HEK293T (cell line): ENCODE data around the gene RNF44.

Experiments used
- CTCF ChIA-PET: fragments of 350-600 bp; formaldehyde crosslinking; extraction: SDS; loops from one replicate; lab custom pipeline; 2021; ENCODE audit warnings: antibody characterized with exemption, inconsistent platforms; lab: Yijun Ruan, JAX
- POLR2A ChIA-PET: fragments of 350-600 bp; formaldehyde crosslinking; extraction: SDS; loops from one replicate; lab custom pipeline; 2020; ENCODE audit warnings: antibody characterized with exemption, inconsistent platforms; lab: Yijun Ruan, JAX
- DNase-seq: peaks from one replicate; pipeline ENCODE4 v3.0.0; 2012; ENCODE audit warnings: mixed read lengths; ENCODE audit errors: extremely low spot score
- ARNT ChIP-seq: fragments of 450-650 bp; IDR thresholded peaks from 2 replicates; pipeline ENCODE4 v1.6.1; 2017; ENCODE audit warnings: mild to moderate bottlenecking
- BHLHE40 ChIP-seq: fragments of 450-650 bp; IDR thresholded peaks from 2 replicates; pipeline ENCODE4 v1.6.1; 2016; ENCODE audit warnings: mild to moderate bottlenecking, moderate library complexity, borderline replicate concordance
- CTBP1 ChIP-seq: fragments of 450-650 bp; IDR thresholded peaks from 2 replicates; pipeline ENCODE4 v1.6.1; 2016; ENCODE audit warnings: borderline replicate concordance
- ELF4 ChIP-seq: fragments of 450-650 bp; IDR thresholded peaks from 2 replicates; pipeline ENCODE4 v1.6.1; 2017; ENCODE audit warnings: antibody characterized with exemption
- FOXA1 ChIP-seq: fragments of 450-650 bp; IDR thresholded peaks from 2 replicates; pipeline ENCODE4 v1.6.1; 2016; ENCODE audit warnings: mild to moderate bottlenecking
- FOXK2 ChIP-seq: fragments of 450-650 bp; IDR thresholded peaks from 2 replicates; pipeline ENCODE4 v1.6.1; 2016; ENCODE audit warnings: mild to moderate bottlenecking
- FOXM1 ChIP-seq: fragments of 450-650 bp; IDR thresholded peaks from 2 replicates; pipeline ENCODE4 v1.6.1; 2017; ENCODE audit warnings: mild to moderate bottlenecking, borderline replicate concordance
- HDGF ChIP-seq: fragments of 450-650 bp; IDR thresholded peaks from 2 replicates; pipeline ENCODE4 v1.6.1; 2017; ENCODE audit warnings: antibody characterized with exemption, borderline replicate concordance
- L3MBTL2 ChIP-seq: fragments of 450-650 bp; conservative IDR thresholded peaks from 2 replicates; pipeline ENCODE4 v1.6.1; 2016; ENCODE audit warnings: mild to moderate bottlenecking
- LEF1 ChIP-seq: fragments of 450-650 bp; IDR thresholded peaks from 2 replicates; pipeline ENCODE4 v1.6.1; 2017; ENCODE audit warnings: mild to moderate bottlenecking, borderline replicate concordance
- NFRKB ChIP-seq: fragments of 450-650 bp; IDR thresholded peaks from 2 replicates; pipeline ENCODE4 v1.6.1; 2016; ENCODE audit warnings: mild to moderate bottlenecking, moderate library complexity
- SP1 ChIP-seq: fragments of 450-650 bp; IDR thresholded peaks from 2 replicates; pipeline ENCODE4 v1.6.1; 2017
- SUZ12 ChIP-seq: fragments of 450-650 bp; IDR thresholded peaks from 2 replicates; pipeline ENCODE4 v1.6.1; 2016; ENCODE audit warnings: mild to moderate bottlenecking
- TARDBP ChIP-seq: fragments of 450-650 bp; IDR thresholded peaks from 2 replicates; pipeline ENCODE4 v1.6.1; 2016
- ZNF384 ChIP-seq: fragments of 450-650 bp; IDR thresholded peaks from 2 replicates; pipeline ENCODE4 v1.6.1; 2016
- TF ChIP-seq, protein P1 (sequence below): fragments of 450-650 bp; IDR thresholded peaks from 2 replicates; pipeline ENCODE4 v1.6.1; 2016

Gene RNF44

DNA sequence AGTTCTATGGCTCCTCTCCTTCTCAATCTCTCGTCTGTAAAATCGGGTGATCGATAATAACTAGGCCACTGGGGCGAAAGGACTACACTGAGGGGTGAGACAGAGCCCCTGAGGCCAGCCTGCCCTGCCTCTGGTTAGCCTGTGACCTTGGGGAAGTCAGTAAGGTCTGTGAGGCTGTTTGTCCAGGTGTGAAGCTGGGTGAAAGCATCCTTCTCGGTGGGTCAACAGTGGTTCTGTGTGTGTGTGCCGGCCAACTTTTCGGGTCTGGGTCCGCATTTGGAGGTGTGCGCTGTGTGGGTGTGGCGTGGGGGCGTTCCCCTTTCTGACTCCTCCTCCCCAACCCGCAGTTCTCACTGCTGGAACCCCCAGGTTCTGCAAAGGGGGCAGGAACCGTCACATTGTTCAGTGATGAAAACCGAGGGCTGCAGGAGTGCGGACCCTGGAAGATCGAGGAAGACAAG, 5.0 kb upstream of the RNF44 start:
- DNase-seq, result no peak
- POLR2A ChIA-PET, result interaction anchor here (0.7 to 2.2 kb wide), 8 partner anchors 11 to 247 kb away, joined by 3 to 15 read pairs (median 4); partner anchors contain the start of gene FAF2

GRCh38 chr5:176541338-176542134, 4.3 kb upstream of the RNF44 start:
- POLR2A ChIA-PET, result no interaction called here
- TF ChIP-seq NFRKB, result no peak
- DNase-seq, result peak; percentile 44
- CTCF ChIA-PET, result interaction anchor here (0.6 to 1.0 kb wide), 2 partner anchors 94 to 132 kb away, joined by 3 read pairs; no protein-coding TSS in a partner anchor

More for the DNA sequence above, 5.0 kb upstream of the RNF44 start:
- no peak for TF ChIP-seq SUZ12
- TF ChIP-seq, protein P1, sequence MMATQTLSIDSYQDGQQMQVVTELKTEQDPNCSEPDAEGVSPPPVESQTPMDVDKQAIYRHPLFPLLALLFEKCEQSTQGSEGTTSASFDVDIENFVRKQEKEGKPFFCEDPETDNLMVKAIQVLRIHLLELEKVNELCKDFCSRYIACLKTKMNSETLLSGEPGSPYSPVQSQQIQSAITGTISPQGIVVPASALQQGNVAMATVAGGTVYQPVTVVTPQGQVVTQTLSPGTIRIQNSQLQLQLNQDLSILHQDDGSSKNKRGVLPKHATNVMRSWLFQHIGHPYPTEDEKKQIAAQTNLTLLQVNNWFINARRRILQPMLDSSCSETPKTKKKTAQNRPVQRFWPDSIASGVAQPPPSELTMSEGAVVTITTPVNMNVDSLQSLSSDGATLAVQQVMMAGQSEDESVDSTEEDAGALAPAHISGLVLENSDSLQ, result no peak
- TF ChIP-seq NFRKB, result no peak
- TF ChIP-seq L3MBTL2, result no peak
- TF ChIP-seq ELF4, result no peak
- TF ChIP-seq BHLHE40, result no peak
- no peak for TF ChIP-seq HDGF
- TF ChIP-seq TARDBP, result no peak
- no peak for TF ChIP-seq ARNT
- TF ChIP-seq SP1, result no peak
- no peak for TF ChIP-seq FOXK2
- no peak for TF ChIP-seq FOXM1
- no peak for TF ChIP-seq FOXA1
- no peak for TF ChIP-seq ZNF384
- TF ChIP-seq CTBP1, result no peak
- no peak for TF ChIP-seq LEF1
- CTCF ChIA-PET, result interaction anchor here (0.6 to 1.0 kb wide), 3 partner anchors 29 to 133 kb away, joined by 3 read pairs; no protein-coding TSS in a partner anchor

GRCh38 chr5:176540956-176541337, 3.7 kb upstream of the RNF44 start:
- no peak for TF ChIP-seq FOXM1
- TF ChIP-seq BHLHE40, result no peak
- TF ChIP-seq, protein P1, result no peak
- no peak for TF ChIP-seq ARNT
- no peak for TF ChIP-seq HDGF
- no peak for TF ChIP-seq SUZ12
- no peak for TF ChIP-seq ELF4
- no peak for TF ChIP-seq TARDBP
- no peak for TF ChIP-seq FOXK2
- TF ChIP-seq CTBP1, result no peak
- TF ChIP-seq SP1, result no peak
- TF ChIP-seq LEF1, result no peak
- TF ChIP-seq ZNF384, result no peak
- TF ChIP-seq FOXA1, result no peak
- TF ChIP-seq NFRKB, result no peak
- no peak for TF ChIP-seq L3MBTL2
- ChIA-PET POLR2A (interaction anchor here (0.6 kb wide), 1 partner anchor 35 kb away, joined by 3 read pairs; no protein-coding TSS in a partner anchor), CTCF (interaction anchor here (1.0 kb wide), 1 partner anchor 93 kb away, joined by 3 read pairs; no protein-coding TSS in a partner anchor)
- no peak for DNase-seq

DNA sequence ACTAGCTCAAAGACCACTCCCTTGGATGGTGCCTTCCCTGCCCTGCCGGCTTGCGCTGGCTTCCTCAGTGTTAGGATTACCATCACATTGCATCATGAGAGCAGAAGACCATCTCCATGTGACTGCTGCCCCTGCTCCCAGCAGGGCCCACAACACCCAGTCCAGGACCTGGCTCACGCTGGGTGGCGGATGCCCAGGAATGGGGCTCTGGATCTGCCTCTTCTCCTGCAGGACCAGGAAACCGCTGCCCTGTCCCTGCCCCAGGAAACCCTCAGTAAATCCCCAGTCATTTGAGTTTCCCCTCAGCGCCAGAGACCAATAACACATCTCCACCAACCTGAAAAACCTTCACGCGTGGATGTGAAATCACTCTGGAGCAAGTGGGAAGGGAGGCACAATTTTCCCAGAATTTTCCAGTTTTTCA, 3.3 kb upstream of the RNF44 start:
- no peak for DNase-seq
- CTCF ChIA-PET, result interaction anchor here (0.6 kb wide), 1 partner anchor 335 kb away, joined by 3 read pairs; no protein-coding TSS in a partner anchor
- TF ChIP-seq FOXA1 (no peak), CTBP1 (no peak), ZNF384 (no peak), NFRKB (no peak), FOXM1 (no peak)
- TF ChIP-seq, protein P1, result no peak
- POLR2A ChIA-PET, result interaction anchor here (0.6 to 1.2 kb wide), 2 partner anchors 36 to 124 kb away, joined by 3 read pairs; no protein-coding TSS in a partner anchor

DNA sequence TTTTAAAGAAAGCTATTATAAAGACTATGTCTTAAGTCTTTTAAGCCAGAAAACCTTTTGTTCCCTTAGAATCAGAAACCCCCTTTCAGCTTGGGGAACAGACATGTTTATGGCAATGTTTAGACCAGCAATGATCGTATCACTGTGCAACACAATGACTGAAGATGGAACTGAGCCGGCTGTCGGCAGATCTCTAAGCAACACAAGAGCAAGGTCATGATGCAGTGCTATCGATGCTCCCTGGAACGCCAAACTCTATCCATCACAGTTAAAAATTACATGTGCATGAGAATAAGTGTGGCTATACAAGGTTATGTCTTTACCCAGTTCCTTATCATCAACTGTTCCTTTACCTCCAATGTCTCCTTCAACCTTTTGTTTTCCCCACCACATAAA, 1.8 kb upstream of the RNF44 start:
- ChIA-PET POLR2A (interaction anchor here (0.5 to 4.1 kb wide), 5 partner anchors 9 to 122 kb away, joined by 3 to 27 read pairs (median 3); partner anchors contain the start of gene FAF2), CTCF (no interaction called here)
- TF ChIP-seq ARNT (no peak), ELF4 (no peak), NFRKB (no peak), ZNF384 (no peak), L3MBTL2 (no peak), SP1 (no peak)
- no peak for DNase-seq

DNA sequence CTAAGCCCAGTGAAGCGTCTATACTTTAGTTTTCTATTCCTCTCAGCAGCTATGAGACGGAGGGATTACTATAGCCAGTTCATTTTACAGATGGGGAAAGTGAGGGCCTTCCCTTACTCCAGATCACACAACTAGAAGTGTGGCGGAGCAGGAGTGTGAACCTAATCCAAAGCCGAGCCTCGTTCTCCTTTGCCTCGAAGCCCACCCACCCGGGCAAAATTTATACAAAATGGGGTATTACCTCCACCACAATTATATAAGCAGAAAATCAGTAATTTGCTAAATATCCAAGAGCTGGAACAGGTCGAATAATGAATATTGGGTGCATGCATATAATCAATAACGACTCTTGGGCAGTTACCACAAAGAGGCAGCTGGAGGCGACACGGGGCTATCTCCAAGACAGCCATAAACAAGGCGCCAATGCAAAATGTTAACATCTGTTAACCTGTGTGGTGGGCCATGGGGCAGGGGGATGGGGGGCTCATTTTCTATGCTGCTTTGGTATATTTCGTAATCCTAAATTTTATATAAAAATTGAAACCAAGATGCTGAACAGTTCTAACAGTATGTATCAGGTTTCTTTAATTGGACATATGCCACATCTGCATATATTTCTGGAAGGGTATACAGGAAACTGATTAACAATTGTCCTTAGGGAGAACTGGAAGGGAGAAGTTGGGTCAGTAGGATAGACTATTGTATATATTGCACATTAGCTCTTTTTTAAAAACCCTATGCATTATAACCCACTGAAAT, 1.2 kb upstream of the RNF44 start:
- DNase-seq, result no peak
- TF ChIP-seq L3MBTL2 (peak; percentile 51; the same call in 1 of the 2 replicates), LEF1 (no peak)
- ChIA-PET POLR2A (interaction anchor here (0.5 to 4.1 kb wide), 22 partner anchors 9 to 150 kb away, joined by 3 to 27 read pairs (median 4); partner anchors contain the start of genes CDHR2, CLTB, FAF2 and HIGD2A), CTCF (interaction anchor here (0.7 kb wide), 1 partner anchor 177 kb away, joined by 4 read pairs; the partner anchor contains the start of gene KIAA1191)
